Activated T-helper 17 cell treated with anti-CD3 and anti-CD28 coated beads, Interleukin-2, amount 50 U/mL, for 72 hours (primary cell): ENCODE data around the gene ERBB3. TPM values are rescaled to one million over a fixed set of nuclear protein-coding genes. Genes with fewer than 3 reads are reported as not detected.
A peak's percentile ranks its signal among the peaks of the same experiment; 100 is the strongest.
"Not testable (repeated sequence)": the region's sequence is repeated elsewhere in the genome, so short reads cannot be mapped to it uniquely, and the experiment has no call there.

Experiments used
- ATAC-seq: fragments of 150-1000 bp; cut with Tn5 transposase; replicated peaks from 2 replicates; pipeline ENCODE4 v1.10.0; 2021; ENCODE audit warnings: mild to moderate bottlenecking, moderate library complexity
- H3K27ac Mint-ChIP-seq: one replicate; pipeline ENCODE4 v1.8.0; 2022; ENCODE audit warnings: mixed read lengths
- H3K27me3 Mint-ChIP-seq: one replicate; pipeline ENCODE4 v1.8.0; 2022; ENCODE audit warnings: mixed read lengths
- H3K36me3 Mint-ChIP-seq: one replicate; pipeline ENCODE4 v1.8.0; 2022; ENCODE audit warnings: low read depth, mild to moderate bottlenecking, mixed read lengths
- H3K4me1 Mint-ChIP-seq: one replicate; pipeline ENCODE4 v1.8.0; 2022; ENCODE audit warnings: mixed read lengths
- H3K4me3 Mint-ChIP-seq: one replicate; pipeline ENCODE4 v1.8.0; 2022; ENCODE audit warnings: mild to moderate bottlenecking, mixed read lengths
- H3K9me3 Mint-ChIP-seq: one replicate; pipeline ENCODE4 v1.8.0; 2022; ENCODE audit warnings: mixed read lengths
- total RNA-seq, 2 donors: library from RNA; stranded (reverse); gene quantifications; one replicate each; pipeline ENCODE4 v1.2.3, GENCODE V29; 2022

ERBB3 gene
- total RNA-seq = under 1 TPM; 0.56 to 0.64 TPM

- H3K36me3 Mint-ChIP-seq = no peaks in the 10 kb centered on the region
- no peak within 1 kb of the TSS for H3K27ac Mint-ChIP-seq
- peak; percentile 94 for ATAC-seq
- peak within 1 kb of the TSS; percentile 76 for H3K4me3 Mint-ChIP-seq
- H3K4me1 Mint-ChIP-seq = no peaks in the 10 kb centered on the region
- H3K9me3 Mint-ChIP-seq = no peaks in the 10 kb centered on the region
- peaks cover 4% of the 10 kb centered on the region for H3K27me3 Mint-ChIP-seq
These were observed at the start of gene ERBB3 for GRCh38 chr12:56079723-56080555. Gene ERBB3, plus strand, starts transcription at chr12:56080165. Its CDS starts 136 bp downstream, at chr12:56080301.

DNA sequence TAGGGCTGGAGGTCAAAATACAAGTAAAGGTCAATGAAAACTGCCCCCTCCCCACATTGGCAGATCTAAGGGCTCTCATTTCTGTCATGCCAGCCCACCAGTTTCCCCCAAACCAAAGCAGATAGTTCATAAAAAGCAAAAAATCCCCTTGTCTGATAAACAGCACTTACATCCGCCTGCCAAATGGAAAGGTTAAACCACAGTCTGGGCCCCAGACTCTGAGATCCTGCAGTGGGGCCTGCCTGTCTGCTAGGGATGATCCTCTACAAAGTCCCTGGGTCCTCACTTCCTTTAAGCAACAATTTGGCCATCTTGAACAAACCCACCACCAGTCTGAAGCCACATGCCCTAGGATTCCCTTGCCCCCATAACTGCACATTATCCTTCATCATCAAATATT, 48.0 kb upstream of the ERBB3 start:
- peak; percentile 73 for ATAC-seq
- Mint-ChIP-seq H3K4me1 (peaks cover 16% of the 10 kb centered on the region), H3K9me3 (no peaks in the 10 kb centered on the region), H3K4me3 (peak overlapping the region; percentile 53), H3K27me3 (no peaks in the 10 kb centered on the region), H3K27ac (peak overlapping the region; percentile 75), H3K36me3 (peaks cover 95% of the 10 kb centered on the region)

- Mint-ChIP-seq H3K9me3 (no peaks in the 10 kb centered on the region), H3K27ac (no peak overlapping the region), H3K4me1 (peaks cover 13% of the 10 kb centered on the region), H3K36me3 (peaks cover 83% of the 10 kb centered on the region), H3K27me3 (no peaks in the 10 kb centered on the region), H3K4me3 (no peak overlapping the region)
- peak; percentile 49 for ATAC-seq
These were observed 45.2 kb upstream of the ERBB3 start for GRCh38 chr12:56034586-56035332.

- Mint-ChIP-seq H3K4me1 (peaks cover 10% of the 10 kb centered on the region), H3K27me3 (no peaks in the 10 kb centered on the region), H3K36me3 (peaks cover 67% of the 10 kb centered on the region), H3K4me3 (no peak overlapping the region), H3K27ac (peak overlapping the region; percentile 76), H3K9me3 (no peaks in the 10 kb centered on the region)
- no peak for ATAC-seq
These were observed 42.8 kb upstream of the ERBB3 start for GRCh38 chr12:56037161-56037560.

GRCh38 chr12:56038022-56038655, 41.8 kb upstream of the ERBB3 start:
- H3K27me3 Mint-ChIP-seq = no peaks in the 10 kb centered on the region
- H3K36me3 Mint-ChIP-seq = peaks cover 67% of the 10 kb centered on the region
- H3K9me3 Mint-ChIP-seq = no peaks in the 10 kb centered on the region
- ATAC-seq = no peak
- no peak overlapping the region for H3K4me3 Mint-ChIP-seq
- peak overlapping the region; percentile 76 for H3K27ac Mint-ChIP-seq
- peaks cover 10% of the 10 kb centered on the region for H3K4me1 Mint-ChIP-seq

DNA sequence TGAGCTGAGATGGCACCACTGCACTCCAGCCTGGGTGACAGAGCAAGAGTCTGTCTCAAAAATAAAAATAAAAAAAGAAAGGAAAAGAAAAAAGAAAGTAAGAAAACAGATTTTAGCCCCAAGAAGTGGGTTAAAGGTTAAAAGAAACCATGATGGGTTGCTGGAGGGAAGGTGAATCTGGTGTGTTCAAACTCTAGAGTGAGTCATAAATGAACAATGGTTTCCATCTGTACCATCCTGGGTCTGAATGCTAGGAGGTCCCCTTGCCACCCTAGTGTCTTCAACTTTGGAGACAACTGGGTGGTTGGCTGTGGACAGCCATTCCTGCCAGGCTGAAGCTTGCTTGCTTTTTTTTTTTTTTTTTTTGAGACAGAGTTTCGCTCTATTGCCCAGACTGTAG, 39.8 kb upstream of the ERBB3 start:
- Mint-ChIP-seq H3K4me3 (peak overlapping the region; percentile 96), H3K27me3 (no peaks in the 10 kb centered on the region), H3K4me1 (peaks cover 14% of the 10 kb centered on the region), H3K9me3 (no peaks in the 10 kb centered on the region), H3K27ac (peak overlapping the region; percentile 98), H3K36me3 (peaks cover 70% of the 10 kb centered on the region)
- ATAC-seq = peak; percentile 62

DNA sequence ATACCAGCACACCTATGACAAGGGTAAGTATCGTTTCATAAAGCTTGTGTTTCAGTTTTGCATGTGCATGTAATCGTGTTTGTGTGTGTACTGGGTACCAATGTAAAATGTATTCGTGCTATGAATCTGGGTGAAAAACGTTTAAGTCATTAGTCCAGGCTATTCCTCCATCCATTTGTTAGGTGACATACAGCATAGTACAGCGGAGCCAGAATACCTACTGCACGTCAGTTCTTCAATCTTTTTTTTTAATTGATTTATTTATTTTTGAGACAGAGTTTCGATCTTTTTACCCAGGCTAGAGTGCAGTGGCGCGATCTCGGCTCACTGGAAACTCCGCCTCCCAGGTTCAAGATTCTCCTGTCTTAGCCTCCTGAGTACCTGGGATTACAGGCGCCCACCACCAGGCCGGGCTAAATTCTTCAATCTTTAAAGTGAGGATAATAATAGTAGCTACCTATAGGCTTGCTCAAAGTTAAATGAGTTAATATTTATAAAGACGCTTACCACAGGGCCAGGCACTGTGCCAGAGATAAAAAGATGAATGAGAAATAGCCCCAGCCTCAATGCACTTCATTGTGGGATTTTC, 38.9 kb upstream of the ERBB3 start:
- ATAC-seq = no peak
- Mint-ChIP-seq H3K4me1 (peaks cover 14% of the 10 kb centered on the region), H3K9me3 (no peaks in the 10 kb centered on the region), H3K27me3 (no peaks in the 10 kb centered on the region), H3K27ac (peak overlapping the region; percentile 98), H3K36me3 (peaks cover 65% of the 10 kb centered on the region), H3K4me3 (peak overlapping the region; percentile 96)

- no peaks in the 10 kb centered on the region for H3K27me3 Mint-ChIP-seq
These were observed 38.2 kb upstream of the ERBB3 start, which contains the start of gene RPS26 for GRCh38 chr12:56041552-56042429. Gene RPS26, plus strand, starts transcription at chr12:56041918. Its CDS starts 249 bp downstream, at chr12:56042167.

GRCh38 chr12:56042430-56042813, 37.5 kb upstream of the ERBB3 start:
- Mint-ChIP-seq H3K27ac (peak overlapping the region; percentile 98), H3K4me3 (peak overlapping the region; percentile 96), H3K4me1 (peaks cover 14% of the 10 kb centered on the region), H3K36me3 (peaks cover 52% of the 10 kb centered on the region)
- ATAC-seq, H3K9me3 Mint-ChIP-seq, H3K27me3 Mint-ChIP-seq: not testable (repeated sequence)

More at GRCh38 chr12:56041552-56042429, 38.2 kb upstream of the ERBB3 start, which contains the start of gene RPS26:
- peaks cover 58% of the 10 kb centered on the region for H3K36me3 Mint-ChIP-seq
- H3K27ac Mint-ChIP-seq = peak within 1 kb of the TSS; percentile 98
- peaks cover 14% of the 10 kb centered on the region for H3K4me1 Mint-ChIP-seq
- ATAC-seq = peak; percentile 87
- H3K4me3 Mint-ChIP-seq = peak within 1 kb of the TSS; percentile 96
- no peaks in the 10 kb centered on the region for H3K9me3 Mint-ChIP-seq

GRCh38 chr12:56042843-56043242, 37.1 kb upstream of the ERBB3 start:
- no peak for ATAC-seq
- peaks cover 14% of the 10 kb centered on the region for H3K4me1 Mint-ChIP-seq
- no peaks in the 10 kb centered on the region for H3K9me3 Mint-ChIP-seq
- H3K27ac Mint-ChIP-seq = peak overlapping the region; percentile 98
- peak overlapping the region; percentile 96 for H3K4me3 Mint-ChIP-seq
- no peaks in the 10 kb centered on the region for H3K27me3 Mint-ChIP-seq
- peaks cover 48% of the 10 kb centered on the region for H3K36me3 Mint-ChIP-seq

- Mint-ChIP-seq H3K4me3 (no peak overlapping the region), H3K27ac (peak overlapping the region; percentile 63), H3K4me1 (peaks cover 9% of the 10 kb centered on the region), H3K36me3 (peaks cover 41% of the 10 kb centered on the region), H3K9me3 (no peaks in the 10 kb centered on the region), H3K27me3 (no peaks in the 10 kb centered on the region)
- no peak for ATAC-seq
These were observed 33.8 kb upstream of the ERBB3 start for GRCh38 chr12:56046027-56046780.

- Mint-ChIP-seq H3K36me3 (no peaks in the 10 kb centered on the region), H3K27ac (no peak overlapping the region), H3K4me3 (no peak overlapping the region), H3K9me3 (no peaks in the 10 kb centered on the region), H3K4me1 (peaks cover 7% of the 10 kb centered on the region), H3K27me3 (no peaks in the 10 kb centered on the region)
- no peak for ATAC-seq
These were observed 26.5 kb upstream of the ERBB3 start for GRCh38 chr12:56053407-56053893.

GRCh38 chr12:56059964-56060363, 20.0 kb upstream of the ERBB3 start:
- not testable (repeated sequence) for H3K36me3 Mint-ChIP-seq, H3K27ac Mint-ChIP-seq, H3K27me3 Mint-ChIP-seq, H3K4me1 Mint-ChIP-seq, H3K4me3 Mint-ChIP-seq, ATAC-seq, H3K9me3 Mint-ChIP-seq
